ENCODE measurements around the gene TRAF2.
A peak's percentile ranks its signal among the peaks of the same experiment; 100 is the strongest.
"Not testable (repeated sequence)": the region's sequence is repeated elsewhere in the genome, so short reads cannot be mapped to it uniquely, and the experiment has no call there.

The TRAF2 gene

DNA sequence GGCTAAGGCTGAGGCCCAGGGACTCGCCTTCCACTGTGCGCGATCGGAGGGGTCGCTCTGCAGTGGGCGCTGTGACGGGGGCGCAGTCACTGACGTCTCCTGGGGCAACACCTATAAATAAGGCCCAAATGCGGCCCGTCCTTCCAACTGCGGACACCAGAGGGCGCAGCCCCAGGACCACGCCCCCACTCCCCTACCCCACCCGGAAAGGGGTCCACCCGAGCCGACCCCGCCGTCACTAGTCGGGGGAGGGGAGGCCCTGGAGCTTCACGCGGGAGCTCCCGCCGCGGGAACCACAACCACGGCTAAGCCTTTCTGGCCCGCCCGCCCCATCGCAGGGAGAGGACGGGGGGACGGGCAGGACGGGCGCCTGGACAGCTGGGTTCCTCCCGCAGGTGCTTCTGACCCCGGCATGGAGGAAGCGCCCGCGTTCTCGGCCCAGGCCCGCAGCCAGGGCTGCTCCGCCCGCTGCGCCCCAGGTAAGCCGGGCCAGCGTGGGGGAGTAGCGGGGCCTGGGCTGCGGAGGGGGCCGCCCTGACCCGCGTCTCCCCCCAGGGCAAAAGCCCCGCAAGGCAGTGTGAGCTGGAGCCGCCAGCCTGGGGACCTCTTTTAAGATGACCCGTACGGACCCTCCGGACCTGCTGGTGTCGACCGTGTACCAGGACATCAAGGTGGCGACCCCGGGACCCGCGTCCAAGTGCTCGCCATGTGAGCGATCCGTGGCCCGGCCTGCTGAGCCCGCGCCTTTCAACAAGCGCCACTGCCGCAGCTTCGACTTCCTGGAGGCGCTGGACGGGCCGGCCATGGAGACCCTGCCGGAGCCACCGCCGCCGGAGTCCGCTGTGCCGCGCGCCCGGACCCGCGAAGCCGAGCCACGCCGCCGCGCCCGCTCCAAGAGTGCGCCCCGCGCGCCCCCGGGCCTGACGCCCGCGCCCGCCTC, 42.2 kb upstream of the TRAF2 start:
- not testable (repeated sequence) for DNase-seq (ENCODE audit: insufficient read length, low spot score)
- peak; percentile 84 for FAIRE-seq

DNA sequence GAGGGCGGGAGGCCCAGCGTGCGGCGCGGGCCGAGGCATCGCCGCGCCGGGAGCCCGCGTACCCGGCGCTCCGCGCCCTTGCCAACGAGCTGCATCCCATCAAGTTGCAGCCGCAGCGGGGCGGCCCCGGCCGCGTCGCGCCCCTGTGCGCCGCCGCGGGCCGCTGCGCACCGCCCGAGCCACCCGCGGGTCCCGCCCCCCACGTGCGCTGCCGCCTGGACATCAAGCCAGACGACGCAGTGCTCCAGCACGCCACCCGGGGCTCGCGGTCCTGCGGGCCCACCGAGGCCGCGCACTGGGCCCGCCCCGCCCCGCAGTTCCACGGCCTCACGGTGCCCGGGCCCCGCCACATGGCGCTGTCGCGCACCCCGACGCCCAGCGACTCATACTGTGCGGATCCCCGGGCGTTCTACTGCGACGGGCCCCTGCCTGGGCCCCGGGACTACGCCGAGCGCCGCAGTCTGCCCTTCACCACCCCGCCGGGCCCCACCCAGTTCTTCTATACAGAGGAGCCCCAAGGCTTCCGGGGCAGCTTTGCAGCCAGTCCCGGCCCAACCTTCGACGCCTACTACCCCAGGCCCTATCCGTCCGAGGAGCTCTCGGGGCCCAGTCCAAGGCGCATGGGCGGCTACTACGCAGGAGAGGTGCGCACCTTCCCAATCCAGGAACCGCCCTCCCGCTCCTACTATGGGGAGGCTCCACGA, 41.4 kb upstream of the TRAF2 start:
- FAIRE-seq, result no peak
- TF ChIP-seq SPI1 (IDR thresholded peaks at IDR 0.05; ENCODE audit: low read depth, low read length), result no peak
- no peak for TF ChIP-seq TAF1 (IDR thresholded peaks at IDR 0.05; ENCODE audit: low read depth, low read length)
- no peak for TF ChIP-seq POLR2AphosphoS5 (IDR thresholded peaks at IDR 0.05; ENCODE audit: low read depth, low read length)
- TF ChIP-seq POU2F2 (IDR thresholded peaks at IDR 0.05; ENCODE audit: low read depth, low read length), result no peak
- no peak for TF ChIP-seq POLR2A (IDR thresholded peaks at IDR 0.05; ENCODE audit: low read depth, low read length)
- no peak for TF ChIP-seq PAX5 (IDR thresholded peaks at IDR 0.05; ENCODE audit: insufficient read depth, low read length, severe bottlenecking)
- no peak for DNase-seq (ENCODE audit: insufficient read length, low spot score)

DNA sequence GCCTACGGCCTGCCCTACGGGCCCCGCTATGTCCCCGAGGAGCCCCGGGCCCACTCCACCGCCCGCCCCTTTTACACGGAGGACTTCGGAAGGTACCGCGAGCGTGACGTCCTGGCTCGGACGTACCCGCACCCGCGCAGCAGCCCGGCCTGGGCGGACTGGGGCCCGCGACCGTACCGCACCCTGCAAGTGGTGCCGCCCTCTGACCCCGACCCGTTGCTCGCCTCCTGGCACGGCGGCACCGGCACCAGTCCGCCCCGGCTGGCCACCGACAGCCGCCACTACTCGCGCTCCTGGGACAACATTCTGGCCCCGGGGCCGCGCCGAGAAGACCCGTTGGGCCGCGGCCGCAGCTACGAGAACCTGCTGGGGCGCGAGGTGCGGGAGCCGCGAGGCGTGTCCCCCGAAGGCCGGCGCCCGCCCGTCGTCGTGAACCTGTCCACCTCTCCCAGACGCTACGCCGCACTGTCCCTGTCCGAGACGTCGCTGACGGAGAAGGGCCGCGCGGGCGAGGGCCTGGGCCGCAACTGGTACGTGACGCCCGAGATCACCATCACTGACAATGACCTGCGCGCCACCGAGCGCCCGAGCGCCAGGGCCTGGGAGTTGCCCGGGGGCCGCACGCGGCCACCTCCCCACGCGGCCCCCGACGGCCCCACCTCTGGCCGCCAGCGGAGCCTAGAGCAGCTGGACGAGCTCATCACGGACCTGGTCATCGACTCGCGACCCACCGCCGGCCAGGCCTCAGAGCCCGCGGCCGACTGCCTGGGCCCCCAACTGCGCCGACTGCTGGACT, 40.7 kb upstream of the TRAF2 start:
- no peak for TF ChIP-seq POU2F2 (IDR thresholded peaks at IDR 0.05; ENCODE audit: low read depth, low read length)
- no peak for TF ChIP-seq TAF1 (IDR thresholded peaks at IDR 0.05; ENCODE audit: low read depth, low read length)
- TF ChIP-seq POLR2A (IDR thresholded peaks at IDR 0.05; ENCODE audit: low read depth, low read length), result no peak
- no peak for TF ChIP-seq POLR2AphosphoS5 (IDR thresholded peaks at IDR 0.05; ENCODE audit: low read depth, low read length)
- no peak for TF ChIP-seq PAX5 (IDR thresholded peaks at IDR 0.05; ENCODE audit: insufficient read depth, low read length, severe bottlenecking)
- no peak for TF ChIP-seq SPI1 (IDR thresholded peaks at IDR 0.05; ENCODE audit: low read depth, low read length)
- no peak for FAIRE-seq
- DNase-seq (ENCODE audit: insufficient read length, low spot score), result no peak

DNA sequence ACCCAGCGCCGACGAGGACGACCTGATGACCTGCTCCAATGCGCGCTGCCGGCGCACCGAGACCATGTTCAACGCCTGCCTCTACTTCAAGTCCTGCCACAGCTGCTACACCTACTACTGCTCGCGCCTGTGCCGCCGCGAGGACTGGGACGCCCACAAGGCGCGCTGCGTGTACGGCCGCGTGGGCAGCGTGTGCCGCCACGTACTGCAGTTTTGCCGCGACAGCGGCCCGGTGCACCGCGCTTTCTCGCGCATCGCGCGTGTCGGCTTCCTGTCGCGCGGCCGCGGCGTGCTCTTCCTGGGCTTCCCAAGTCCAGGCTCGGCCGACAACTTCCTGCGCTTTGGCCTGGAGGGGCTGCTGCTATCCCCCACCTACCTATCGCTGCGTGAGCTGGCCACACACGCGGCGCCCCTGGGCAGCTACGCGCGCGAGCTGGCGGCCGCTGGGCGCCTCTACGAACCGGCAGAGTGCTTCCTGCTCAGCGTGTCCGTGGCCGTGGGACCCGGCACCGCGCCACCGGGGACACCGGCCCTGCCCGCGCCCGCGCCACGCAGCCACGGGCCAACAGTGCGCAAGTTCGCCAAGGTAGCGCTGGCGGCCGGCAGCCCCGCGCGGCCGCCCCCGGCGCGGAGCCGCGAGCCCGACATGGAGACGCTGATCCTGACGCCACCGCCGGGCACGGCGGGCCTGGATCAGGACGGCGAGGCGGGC, 39.8 kb upstream of the TRAF2 start:
- TF ChIP-seq TAF1 (IDR thresholded peaks at IDR 0.05; ENCODE audit: low read depth, low read length) (no peak), POU2F2 (IDR thresholded peaks at IDR 0.05; ENCODE audit: low read depth, low read length) (no peak), PAX5 (IDR thresholded peaks at IDR 0.05; ENCODE audit: insufficient read depth, low read length, severe bottlenecking) (no peak), POLR2AphosphoS5 (IDR thresholded peaks at IDR 0.05; ENCODE audit: low read depth, low read length) (no peak), SPI1 (IDR thresholded peaks at IDR 0.05; ENCODE audit: low read depth, low read length) (no peak), POLR2A (IDR thresholded peaks at IDR 0.05; ENCODE audit: low read depth, low read length) (no peak)
- DNase-seq (ENCODE audit: insufficient read length, low spot score) (no peak), FAIRE-seq (peak; percentile 58)

DNA sequence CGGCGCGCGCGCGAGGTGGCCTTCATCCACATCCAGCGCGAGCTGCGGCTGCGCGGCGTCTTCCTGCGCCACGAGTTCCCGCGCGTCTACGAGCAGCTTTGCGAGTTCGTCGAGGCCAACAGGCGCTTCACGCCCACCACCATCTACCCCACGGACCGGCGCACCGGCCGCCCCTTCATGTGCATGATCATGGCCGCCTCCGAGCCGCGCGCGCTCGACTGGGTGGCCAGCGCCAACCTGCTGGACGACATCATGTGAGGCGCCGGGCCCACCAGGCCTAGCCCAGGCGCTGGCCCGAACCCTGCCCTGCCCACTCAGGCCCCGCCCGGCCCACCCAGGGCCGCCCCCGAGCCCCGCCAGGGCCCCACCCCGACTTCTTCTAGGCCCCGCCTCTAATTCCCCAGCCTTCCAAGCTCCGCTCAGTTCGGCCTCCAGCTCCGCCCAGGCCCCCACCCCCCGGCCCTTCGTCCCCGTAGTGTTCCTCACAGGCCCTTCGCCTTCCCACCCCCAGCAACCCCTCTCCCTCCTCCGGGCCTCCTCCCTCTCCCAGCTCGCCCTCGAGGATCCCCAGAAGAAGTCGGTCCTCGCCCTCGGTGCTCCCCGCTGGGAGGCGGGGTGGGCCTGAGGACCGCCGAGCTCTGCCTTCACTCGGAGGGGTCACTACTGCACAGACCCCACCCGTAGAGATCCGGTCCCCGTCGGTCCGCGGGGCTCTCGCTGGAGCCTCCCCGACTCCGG, 39.1 kb upstream of the TRAF2 start:
- DNase-seq (ENCODE audit: insufficient read length, low spot score) (no peak), FAIRE-seq (no peak)

DNA sequence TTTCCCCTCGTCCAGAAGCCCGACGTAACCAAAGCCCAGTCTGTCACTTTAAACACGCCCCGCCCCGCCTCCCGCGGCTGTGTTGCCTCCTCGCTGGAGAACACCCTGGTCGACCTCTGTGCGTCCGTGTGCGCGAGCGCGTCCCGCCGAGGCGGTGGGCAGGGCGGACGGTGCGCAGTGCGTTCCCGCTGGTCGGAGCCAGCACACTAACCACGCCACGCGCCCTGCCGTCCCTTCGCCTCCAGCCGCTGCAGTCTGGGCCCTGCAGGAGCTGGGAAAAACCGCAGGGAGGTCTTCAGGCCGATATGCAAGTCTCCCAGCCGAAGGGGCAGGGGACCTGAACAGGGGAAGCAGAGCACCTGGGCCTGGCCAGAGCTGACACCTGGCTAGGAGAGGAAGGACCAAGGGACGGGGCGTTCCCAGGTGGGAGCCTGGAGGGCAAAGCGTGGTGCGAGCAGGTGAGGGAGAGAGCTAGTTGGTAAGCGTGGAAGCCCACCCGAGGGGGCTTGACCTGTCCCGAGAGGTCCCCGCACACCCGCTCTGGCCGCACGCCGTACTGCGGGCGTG, 38.4 kb upstream of the TRAF2 start:
- no peak for TF ChIP-seq PAX5 (IDR thresholded peaks at IDR 0.05; ENCODE audit: insufficient read depth, low read length, severe bottlenecking)
- TF ChIP-seq TAF1 (IDR thresholded peaks at IDR 0.05; ENCODE audit: low read depth, low read length), result no peak
- TF ChIP-seq POU2F2 (IDR thresholded peaks at IDR 0.05; ENCODE audit: low read depth, low read length), result no peak
- no peak for TF ChIP-seq SPI1 (IDR thresholded peaks at IDR 0.05; ENCODE audit: low read depth, low read length)
- TF ChIP-seq POLR2AphosphoS5 (IDR thresholded peaks at IDR 0.05; ENCODE audit: low read depth, low read length), result peak; percentile 63; the same call in 1 of the 2 replicates
- TF ChIP-seq POLR2A (IDR thresholded peaks at IDR 0.05; ENCODE audit: low read depth, low read length), result 0 out of 2 replicates have a peak, but pooled peaks have one; percentile 9
- DNase-seq (ENCODE audit: insufficient read length, low spot score), result peak; percentile 65
- peak; percentile 94 for FAIRE-seq

More for the DNA sequence above, 39.1 kb upstream of the TRAF2 start:
- TF ChIP-seq TAF1 (IDR thresholded peaks at IDR 0.05; ENCODE audit: low read depth, low read length) (no peak), POU2F2 (IDR thresholded peaks at IDR 0.05; ENCODE audit: low read depth, low read length) (no peak), SPI1 (IDR thresholded peaks at IDR 0.05; ENCODE audit: low read depth, low read length) (no peak), POLR2A (IDR thresholded peaks at IDR 0.05; ENCODE audit: low read depth, low read length) (no peak), PAX5 (IDR thresholded peaks at IDR 0.05; ENCODE audit: insufficient read depth, low read length, severe bottlenecking) (no peak), POLR2AphosphoS5 (IDR thresholded peaks at IDR 0.05; ENCODE audit: low read depth, low read length) (no peak)

DNA sequence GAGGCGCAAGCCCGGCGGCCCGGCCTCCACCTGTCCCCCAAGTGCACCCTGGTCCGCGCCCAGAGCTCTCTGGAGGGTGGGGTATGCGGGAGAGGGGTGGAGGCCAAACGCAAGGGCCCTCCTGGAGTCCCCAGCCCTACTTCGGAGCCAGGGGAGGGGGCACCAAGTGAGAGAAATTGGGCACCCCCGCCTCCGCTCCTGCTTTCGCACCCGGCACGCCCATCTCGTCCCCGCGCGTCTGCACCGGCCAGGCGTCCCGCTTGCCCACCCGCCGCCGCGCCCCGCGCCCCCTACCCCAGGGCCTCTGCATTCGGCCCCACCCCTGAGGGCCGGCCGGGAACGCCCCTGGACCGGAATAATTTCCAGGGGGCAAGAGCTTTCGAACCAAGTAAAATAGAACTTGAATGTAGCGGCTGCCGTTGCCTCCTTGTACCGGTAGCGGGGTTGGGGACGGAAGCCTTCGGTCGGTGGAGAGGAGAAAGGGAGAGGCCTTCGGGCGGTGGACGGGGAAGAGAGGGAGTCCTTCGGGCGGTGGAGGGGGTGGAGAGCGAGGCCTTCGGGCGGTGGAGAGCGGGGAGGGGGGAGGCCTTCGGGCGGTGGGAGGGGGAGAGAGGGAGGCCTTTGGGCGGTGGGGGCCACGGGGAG, 37.8 kb upstream of the TRAF2 start:
- FAIRE-seq (no peak), DNase-seq (ENCODE audit: insufficient read length, low spot score) (peak; percentile 74)
- no peak for TF ChIP-seq SPI1 (IDR thresholded peaks at IDR 0.05; ENCODE audit: low read depth, low read length)
- TF ChIP-seq TAF1 (IDR thresholded peaks at IDR 0.05; ENCODE audit: low read depth, low read length), result no peak
- TF ChIP-seq POU2F2 (IDR thresholded peaks at IDR 0.05; ENCODE audit: low read depth, low read length), result no peak
- no peak for TF ChIP-seq POLR2AphosphoS5 (IDR thresholded peaks at IDR 0.05; ENCODE audit: low read depth, low read length)
- no peak for TF ChIP-seq PAX5 (IDR thresholded peaks at IDR 0.05; ENCODE audit: insufficient read depth, low read length, severe bottlenecking)
- no peak for TF ChIP-seq POLR2A (IDR thresholded peaks at IDR 0.05; ENCODE audit: low read depth, low read length)
